Ectodermal cell (in vitro differentiated cells): ENCODE measurements around the gene STAT2.
"Not testable (repeated sequence)": the region's sequence is repeated elsewhere in the genome, so short reads cannot be mapped to it uniquely, and the experiment has no call there.

Experiments
- H3K27ac ChIP-seq: 2 replicates; pipeline ENCODE4 v1.7.0; 2013; ENCODE audit warnings: mild to moderate bottlenecking, low read depth, low read length; ENCODE audit not compliant: insufficient read depth, poor library complexity, severe bottlenecking
- H3K27me3 ChIP-seq: 2 replicates; pipeline ENCODE4 v1.7.0; 2013; ENCODE audit warnings: mild to moderate bottlenecking, low read length; ENCODE audit not compliant: insufficient read depth, control insufficient read depth, poor library complexity, severe bottlenecking
- H3K36me3 ChIP-seq: one replicate; pipeline ENCODE4 v1.7.0; 2013; ENCODE audit warnings: low read length; ENCODE audit not compliant: control insufficient read depth, insufficient read depth
- H3K4me1 ChIP-seq: one replicate; pipeline ENCODE4 v1.7.0; 2013; ENCODE audit warnings: low read length; ENCODE audit not compliant: control insufficient read depth, insufficient read depth
- H3K4me3 ChIP-seq: 2 replicates; pipeline ENCODE4 v1.7.0; 2013; ENCODE audit warnings: low read depth, low read length, control low read depth; ENCODE audit not compliant: insufficient read depth
- H3K9me3 ChIP-seq: 2 replicates; pipeline ENCODE4 v1.7.0; 2013; ENCODE audit warnings: mild to moderate bottlenecking, low read length, moderate library complexity; ENCODE audit not compliant: control insufficient read depth
- WGBS, 2 experiments: methylation state at CpG; one replicate each; pipeline ENCODE4 v1.1.7; 2013; ENCODE audit warnings: missing lambda C conversion rate in 2 of 2; 5-methylcytosine and 5-hydroxymethylcytosine counted together

The STAT2 gene

DNA sequence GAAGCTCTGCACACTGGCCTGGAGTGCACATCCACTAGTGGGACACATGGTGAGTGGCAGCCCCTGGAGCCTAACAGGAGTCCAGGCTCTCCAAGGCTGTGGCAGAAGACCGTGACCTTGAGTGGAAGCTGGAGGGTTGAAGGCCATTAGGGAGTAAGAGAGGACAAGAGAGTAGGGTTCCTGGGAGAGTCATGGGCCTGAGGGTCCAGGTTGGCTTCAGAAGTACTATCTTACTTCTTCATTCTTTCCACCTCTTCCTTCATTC lies 20.8 kb downstream of the STAT2 start:
- Histone ChIP-seq H3K27me3 (no peaks in the 10 kb centered on the region), H3K9me3 (no peaks in the 10 kb centered on the region), H3K4me3 (no peak overlapping the region), H3K36me3 (peaks cover 11% of the 10 kb centered on the region), H3K4me1 (peaks cover 10% of the 10 kb centered on the region), H3K27ac (no peak overlapping the region)
- 100% methylated on average over 1 of the region's 1 CpG for WGBS, 2 experiments

- H3K36me3 ChIP-seq, result peaks cover 9% of the 10 kb centered on the region
- no peak within 1 kb of the TSS for H3K4me3 ChIP-seq
- H3K4me1 ChIP-seq, result peaks cover 10% of the 10 kb centered on the region
- H3K9me3 ChIP-seq, result no peaks in the 10 kb centered on the region
- H3K27ac ChIP-seq, result no peak within 1 kb of the TSS
- 29 to 31% methylated on average over 6 to 7 of the region's 9 CpGs for WGBS, 2 experiments
- H3K27me3 ChIP-seq, result no peaks in the 10 kb centered on the region
Observed at GRCh38 chr12:56338308-56339157, 21.4 kb downstream of the STAT2 start, which contains the start of gene IL23A. Gene IL23A (plus strand): TSS chr12:56338884. CDS start chr12:56339045, 161 bp downstream.

DNA sequence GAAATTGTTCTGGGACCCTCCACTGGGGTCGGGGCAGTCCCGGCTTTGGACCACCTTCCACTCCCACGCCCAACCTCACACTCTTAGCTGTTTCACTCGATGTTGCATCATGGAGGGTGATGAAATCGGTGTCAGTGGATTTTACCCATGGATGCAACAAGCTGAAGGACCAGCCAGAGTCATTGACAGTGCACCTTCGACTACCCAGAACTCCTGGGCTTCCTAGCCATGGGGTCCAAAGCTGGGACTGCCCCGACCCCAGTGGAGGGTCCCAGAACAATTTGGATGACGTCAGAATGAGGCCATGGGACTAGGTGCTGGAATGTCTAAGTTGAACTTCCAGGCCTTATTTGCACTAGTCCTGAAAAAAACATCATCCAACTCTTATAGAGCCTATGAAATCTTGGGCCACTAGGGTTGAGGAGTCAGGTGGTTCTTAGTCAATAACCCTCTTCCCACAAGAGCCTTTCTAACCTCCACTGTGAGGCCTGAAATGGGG lies 22.1 kb downstream of the STAT2 start:
- H3K4me1 ChIP-seq, result peaks cover 13% of the 10 kb centered on the region
- no peaks in the 10 kb centered on the region for H3K27me3 ChIP-seq
- no peak overlapping the region for H3K4me3 ChIP-seq
- H3K9me3 ChIP-seq, result no peaks in the 10 kb centered on the region
- no peak overlapping the region for H3K27ac ChIP-seq
- peaks cover 2% of the 10 kb centered on the region for H3K36me3 ChIP-seq
- WGBS, 2 experiments, result 87 to 90% methylated on average over 8 of the region's 8 CpGs

GRCh38 chr12:56336361-56337167 lies 23.3 kb downstream of the STAT2 start:
- Histone ChIP-seq H3K36me3 (no peaks in the 10 kb centered on the region), H3K4me1 (peaks cover 18% of the 10 kb centered on the region), H3K9me3 (no peaks in the 10 kb centered on the region), H3K4me3 (no peak overlapping the region), H3K27ac (no peak overlapping the region), H3K27me3 (no peaks in the 10 kb centered on the region)
- 91% methylated on average over 9 of the region's 9 CpGs for WGBS, 2 experiments

GRCh38 chr12:56335527-56335926 lies 24.4 kb downstream of the STAT2 start:
- not testable (repeated sequence) for H3K36me3 ChIP-seq, H3K27ac ChIP-seq, H3K27me3 ChIP-seq, H3K4me3 ChIP-seq, H3K9me3 ChIP-seq
- peaks cover 18% of the 10 kb centered on the region for H3K4me1 ChIP-seq
- WGBS, 2 experiments, result 90 to 93% methylated on average over 8 of the region's 8 CpGs

GRCh38 chr12:56334490-56334793 lies 25.5 kb downstream of the STAT2 start:
- Histone ChIP-seq H3K4me1 (peaks cover 18% of the 10 kb centered on the region), H3K9me3 (no peaks in the 10 kb centered on the region), H3K36me3 (no peaks in the 10 kb centered on the region), H3K4me3 (peak overlapping the region; percentile 41), H3K27me3 (no peaks in the 10 kb centered on the region), H3K27ac (no peak overlapping the region)
- 18 to 19% methylated on average over 6 of the region's 6 CpGs for WGBS, 2 experiments

DNA sequence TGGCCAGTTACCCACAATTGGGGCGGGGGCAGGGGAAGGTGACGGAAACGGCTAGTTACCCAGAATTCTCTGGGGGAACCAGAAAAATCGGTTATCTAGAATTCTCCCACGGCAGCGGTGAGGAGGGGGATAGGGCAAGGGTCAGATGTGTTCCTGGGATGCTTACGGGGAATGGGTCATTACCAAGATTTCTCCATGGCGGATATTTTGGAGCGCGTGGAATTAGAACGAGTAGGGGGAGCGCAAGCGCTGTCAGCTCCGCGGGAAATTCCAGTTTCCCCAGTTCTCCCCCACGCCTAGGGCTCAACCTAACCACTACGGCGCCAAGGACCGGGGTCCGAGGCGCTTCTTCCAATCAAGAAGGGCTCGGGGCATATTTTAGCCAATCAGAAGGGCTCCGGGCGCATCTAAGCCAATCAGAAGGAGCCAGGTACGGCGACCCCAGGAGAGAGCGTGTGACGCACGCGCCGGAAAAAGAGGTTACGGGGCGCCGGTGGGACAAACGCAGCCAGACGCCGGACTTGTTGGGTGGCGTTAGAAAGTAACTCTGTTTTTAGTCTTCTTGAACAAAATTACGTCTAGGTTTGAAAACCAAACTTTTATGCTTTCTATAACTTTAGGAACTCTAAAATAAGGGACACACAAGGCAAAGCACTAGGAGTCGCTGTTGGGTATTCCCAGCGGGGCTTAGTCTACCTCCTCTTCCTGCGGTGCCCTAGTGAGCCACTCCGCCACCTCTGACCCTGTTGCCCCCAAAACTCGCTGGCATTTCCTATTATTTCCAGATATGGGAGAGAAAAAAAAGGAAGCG lies 26.0 kb downstream of the STAT2 start, which contains the start of gene PAN2:
Gene PAN2, minus strand, starts transcription at position 322 of the 811 bp plus-strand sequence. CDS start 906 bp downstream, outside the sequence.
- H3K27ac ChIP-seq, result peak within 1 kb of the TSS; percentile 92
- H3K9me3 ChIP-seq, result no peaks in the 10 kb centered on the region
- no peaks in the 10 kb centered on the region for H3K36me3 ChIP-seq
- peak within 1 kb of the TSS; percentile 41 for H3K4me3 ChIP-seq
- H3K4me1 ChIP-seq, result peaks cover 12% of the 10 kb centered on the region
- no peaks in the 10 kb centered on the region for H3K27me3 ChIP-seq
- WGBS, 2 experiments, result 1% methylated on average over 45 of the region's 45 CpGs

GRCh38 chr12:56333197-56333678 lies 26.7 kb downstream of the STAT2 start:
- Histone ChIP-seq H3K27ac (peak overlapping the region; percentile 92), H3K36me3 (no peaks in the 10 kb centered on the region), H3K4me1 (peaks cover 8% of the 10 kb centered on the region), H3K27me3 (no peaks in the 10 kb centered on the region), H3K9me3 (no peaks in the 10 kb centered on the region), H3K4me3 (peak overlapping the region; percentile 41)
- 32 to 43% methylated on average over 6 to 8 of the region's 8 CpGs for WGBS, 2 experiments

GRCh38 chr12:56332512-56333196 lies 27.3 kb downstream of the STAT2 start:
- H3K36me3 ChIP-seq, result no peaks in the 10 kb centered on the region
- no peak overlapping the region for H3K27ac ChIP-seq
- H3K4me3 ChIP-seq, result peak overlapping the region; percentile 41
- 94 to 96% methylated on average over 11 of the region's 11 CpGs for WGBS, 2 experiments
- no peaks in the 10 kb centered on the region for H3K9me3 ChIP-seq
- peaks cover 8% of the 10 kb centered on the region for H3K4me1 ChIP-seq
- no peaks in the 10 kb centered on the region for H3K27me3 ChIP-seq
